Loucy (cell line): ENCODE measurements around the gene SLC23A2.

Experiments used
- CTCF ChIP-seq: fragments of 200-600 bp; sonication (generic); conservative IDR thresholded peaks from 2 replicates; pipeline ENCODE4 v1.5.1; 2014; ENCODE audit warnings: mild to moderate bottlenecking, antibody characterized with exemption, low read length
- EZH2phosphoT487 ChIP-seq: fragments of 200-600 bp; IDR thresholded peaks from 2 replicates; pipeline ENCODE4 v1.6.1; 2018; ENCODE audit warnings: antibody characterized with exemption, mild to moderate bottlenecking, moderate library complexity, borderline replicate concordance

- TF ChIP-seq CTCF (no peak), EZH2phosphoT487 (no peak)
These were observed 134.9 kb downstream of the SLC23A2 start for GRCh38 chr20:4866429-4866828.
